Kidney tubule cell (primary cell): ENCODE measurements around the gene FXYD3.

Experiments used
- DNase-seq: peaks from one replicate; pipeline ENCODE4 v3.0.0-alpha.2; 2018; ENCODE audit warnings: low spot score

The FXYD3 gene

GRCh38 chr19:35115177-35115951, at the start of gene FXYD3:
FXYD3 (plus strand) TSS chr19:35115823; CDS start chr19:35119377, 3,554 bp downstream.
- no peak for DNase-seq

- DNase-seq, result no peak
Measured at GRCh38 chr19:35066121-35066520, 49.5 kb upstream of the FXYD3 start.

- DNase-seq, result peak; percentile 74
Measured at GRCh38 chr19:35066691-35067563, 48.7 kb upstream of the FXYD3 start.

- DNase-seq, result no peak
Measured at GRCh38 chr19:35068941-35069634, 46.5 kb upstream of the FXYD3 start.

- no peak for DNase-seq
Measured at GRCh38 chr19:35069696-35070095, 45.9 kb upstream of the FXYD3 start.

GRCh38 chr19:35070471-35070870, 45.2 kb upstream of the FXYD3 start:
- DNase-seq, result no peak

- DNase-seq, result no peak
Measured at GRCh38 chr19:35073516-35073915, 42.1 kb upstream of the FXYD3 start.

- DNase-seq, result no peak
Measured at GRCh38 chr19:35073941-35074340, 41.7 kb upstream of the FXYD3 start.

- no peak for DNase-seq
Measured at GRCh38 chr19:35074426-35075201, 41.0 kb upstream of the FXYD3 start.

- DNase-seq, result no peak
Measured at GRCh38 chr19:35075202-35076025, 40.2 kb upstream of the FXYD3 start.

- no peak for DNase-seq
Measured at GRCh38 chr19:35076026-35076370, 39.6 kb upstream of the FXYD3 start.

GRCh38 chr19:35076657-35077056, 39.0 kb upstream of the FXYD3 start:
- no peak for DNase-seq

- no peak for DNase-seq
Measured at GRCh38 chr19:35077411-35078223, 38.0 kb upstream of the FXYD3 start.

- DNase-seq, result no peak
Measured at GRCh38 chr19:35079826-35080225, 35.8 kb upstream of the FXYD3 start.

GRCh38 chr19:35080613-35081170, 34.9 kb upstream of the FXYD3 start:
- no peak for DNase-seq

- DNase-seq, result no peak
Measured at GRCh38 chr19:35081201-35081600, 34.4 kb upstream of the FXYD3 start.

GRCh38 chr19:35083691-35084508, 31.7 kb upstream of the FXYD3 start:
- DNase-seq, result no peak

GRCh38 chr19:35084509-35084762, 31.2 kb upstream of the FXYD3 start:
- no peak for DNase-seq

GRCh38 chr19:35085947-35086346, 29.7 kb upstream of the FXYD3 start:
- DNase-seq, result no peak
